Right lobe of liver (tissue), 6 donors: ENCODE measurements around the gene MRC2. TPM values are rescaled to one million over a fixed set of nuclear protein-coding genes. Genes with fewer than 3 reads are reported as not detected.

Experiments
- ATAC-seq, 4 donors: fragments of 200-7000 bp; cut with Tn5 transposase; one replicate each; pipeline ENCODE4 v1.9.1; 2020; ENCODE audit warnings: mild to moderate bottlenecking in 4 of 4, moderate library complexity in 4 of 4
- DNase-seq, 3 donors: peaks; one replicate each; pipeline ENCODE4 v3.0.0-alpha.2; 2020
- H3K27ac ChIP-seq, 3 donors: fragments of 200-600 bp; one replicate each; pipeline ENCODE4 v1.8.0; 2022
- H3K27me3 ChIP-seq, 2 donors: fragments of 200-600 bp; one replicate each; pipeline ENCODE4 v1.8.0; 2022
- H3K36me3 ChIP-seq, 4 donors: fragments of 200-600 bp; sonication (generic) in 1 of 4; one replicate each; pipeline versions ENCODE4 v1.5.1 to v1.8.0; 2017 to 2022; ENCODE audit warnings: control low read depth in 1 of 4
- H3K4me1 ChIP-seq, 4 donors: fragments of 200-600 bp; sonication (generic) in 1 of 4; one replicate each; pipeline versions ENCODE4 v1.5.1 to v1.8.0; 2017 to 2022; ENCODE audit warnings: control low read depth in 1 of 4
- H3K4me3 ChIP-seq, 3 donors: fragments of 200-600 bp; one replicate each; pipeline ENCODE4 v1.8.0; 2022
- H3K9me3 ChIP-seq, 4 donors: fragments of 200-600 bp; sonication (generic) in 1 of 4; one replicate each; pipeline versions ENCODE4 v1.5.1 to v1.8.0; 2017 to 2022; ENCODE audit warnings: control low read depth in 1 of 4
- POLR2A ChIP-seq: fragments of 450-650 bp; IDR thresholded peaks from one replicate; pipeline ENCODE4 v1.6.1; 2017; ENCODE audit warnings: antibody characterized with exemption, mild to moderate bottlenecking
- WGBS: methylation state at CpG from one replicate; pipeline ENCODE4 v1.1.6; 2018; ENCODE audit warnings: low coverage, low lambda C conversion rate; ENCODE audit not compliant: insufficient coverage; ENCODE audit errors: missing lambda C conversion rate; 5-methylcytosine and 5-hydroxymethylcytosine counted together
- intact Hi-C, 2 donors: fragments of 100-400 bp; cut with DNase I; formaldehyde crosslinking; loops; one replicate each; pipeline versions ENCODE4 v1.11.2 to v1.14.1; 2022
- total RNA-seq, 6 experiments: library from RNA; depleted of rRNA in 2 of 6; stranded (reverse); fragments of >200 nt in 2 of 6; fragmentation: NEBNext Ultra II Directional in 3 of 6; extraction: Animal tissue kit (Norgen Biotek cat#: 25700) in 3 of 6; gene quantifications; one replicate each; pipeline versions ENCODE4 v1.1.0 to v1.2.4, GENCODE V29; 2016 to 2023
- TF ChIP-seq, protein P1 (sequence below), 4 donors: fragments of 200-600 bp in 3 of 4; fragments of 450-650 bp in 1 of 4; IDR thresholded peaks; one replicate each; pipeline versions ENCODE4 v1.5.1 to v1.8.0; 2016 to 2022; ENCODE audit warnings: antibody characterized with exemption in 4 of 4, mild to moderate bottlenecking in 2 of 4
- donor health status: DM: no; HTN: yes; CAD: no.
- donor health status: DM: no; HTN: no; CAD: no.
- donor health status: DM: no; HTN: no; CAD: no.
- donor health status: DM: no; HTN: yes; CAD: no.
- donor health status: DM: no; HTN: yes; CAD: no.

MRC2 gene
- total RNA-seq, 6 experiments from 2014 or later: 1.7 to 7.4 (median 3.8) TPM

DNA sequence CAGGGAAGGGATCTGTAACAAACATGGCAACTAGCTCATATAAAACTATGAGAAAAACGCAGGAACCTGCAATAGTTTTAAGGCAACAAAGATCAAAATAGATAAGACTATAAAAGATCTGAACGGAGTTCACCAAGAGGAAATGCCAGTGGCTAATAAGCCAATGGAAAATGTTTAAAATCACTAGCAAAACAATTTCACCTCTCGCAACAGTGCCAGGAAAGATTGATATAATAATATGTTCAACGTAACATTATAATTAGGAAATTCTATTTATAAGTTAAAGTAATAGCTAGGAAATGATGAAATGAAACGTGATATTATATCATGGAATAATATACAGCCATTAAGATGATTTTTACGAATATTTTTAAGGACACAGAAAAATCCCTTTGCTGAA, 16.0 kb downstream of the MRC2 start:
- Histone ChIP-seq H3K4me1 (no peaks in the 10 kb centered on the region), H3K4me3 (no peak overlapping the region), H3K27ac (no peak overlapping the region), H3K36me3 (no peaks in the 10 kb centered on the region), H3K9me3 (no peaks in the 10 kb centered on the region), H3K27me3 (no peaks in the 10 kb centered on the region)
- intact Hi-C loops: no loop called here
- ATAC-seq: no peak
- WGBS: 64% methylated on average over 6 of the region's 6 CpGs
- TF ChIP-seq, protein P1, sequence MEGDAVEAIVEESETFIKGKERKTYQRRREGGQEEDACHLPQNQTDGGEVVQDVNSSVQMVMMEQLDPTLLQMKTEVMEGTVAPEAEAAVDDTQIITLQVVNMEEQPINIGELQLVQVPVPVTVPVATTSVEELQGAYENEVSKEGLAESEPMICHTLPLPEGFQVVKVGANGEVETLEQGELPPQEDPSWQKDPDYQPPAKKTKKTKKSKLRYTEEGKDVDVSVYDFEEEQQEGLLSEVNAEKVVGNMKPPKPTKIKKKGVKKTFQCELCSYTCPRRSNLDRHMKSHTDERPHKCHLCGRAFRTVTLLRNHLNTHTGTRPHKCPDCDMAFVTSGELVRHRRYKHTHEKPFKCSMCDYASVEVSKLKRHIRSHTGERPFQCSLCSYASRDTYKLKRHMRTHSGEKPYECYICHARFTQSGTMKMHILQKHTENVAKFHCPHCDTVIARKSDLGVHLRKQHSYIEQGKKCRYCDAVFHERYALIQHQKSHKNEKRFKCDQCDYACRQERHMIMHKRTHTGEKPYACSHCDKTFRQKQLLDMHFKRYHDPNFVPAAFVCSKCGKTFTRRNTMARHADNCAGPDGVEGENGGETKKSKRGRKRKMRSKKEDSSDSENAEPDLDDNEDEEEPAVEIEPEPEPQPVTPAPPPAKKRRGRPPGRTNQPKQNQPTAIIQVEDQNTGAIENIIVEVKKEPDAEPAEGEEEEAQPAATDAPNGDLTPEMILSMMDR (IDR thresholded peaks at IDR 0.05): no peak
- no peak for TF ChIP-seq POLR2A
- no peak for DNase-seq

DNA sequence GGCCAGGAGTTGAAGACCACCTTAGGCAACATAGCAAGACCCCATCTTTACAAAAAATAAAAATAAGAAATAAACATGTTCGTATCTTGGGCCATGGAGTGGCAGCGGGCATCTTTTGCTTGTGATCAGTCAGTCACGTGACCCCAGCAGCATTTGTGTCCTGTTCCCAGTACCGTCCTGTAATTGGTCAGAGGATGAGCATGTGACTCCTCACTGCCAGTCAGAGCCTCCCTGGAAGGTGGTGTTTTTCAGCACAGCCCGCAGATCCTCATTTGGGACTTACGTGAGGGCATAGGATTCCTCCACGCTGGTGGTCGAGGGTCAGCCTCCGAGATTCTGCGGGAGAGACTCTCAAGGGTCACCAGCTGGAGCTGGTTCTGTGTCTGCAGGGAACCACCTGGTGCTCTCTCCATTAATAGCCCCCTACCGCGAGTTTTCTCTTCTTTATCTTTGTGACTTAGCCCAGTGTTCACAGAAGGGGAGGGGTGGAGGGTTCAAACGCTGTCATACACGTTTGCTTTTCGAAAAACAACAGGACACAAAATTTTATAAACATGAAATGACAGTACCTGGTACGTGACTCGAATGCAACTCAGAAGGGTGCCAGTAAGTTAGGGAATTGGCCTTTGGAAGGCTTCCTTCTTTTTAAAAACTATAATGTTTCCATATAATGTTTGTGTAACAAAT, 17.2 kb downstream of the MRC2 start:
- H3K36me3 ChIP-seq: no peaks in the 10 kb centered on the region
- intact Hi-C loops: no loop called here
- 68% methylated on average over 12 of the region's 17 CpGs for WGBS

DNA sequence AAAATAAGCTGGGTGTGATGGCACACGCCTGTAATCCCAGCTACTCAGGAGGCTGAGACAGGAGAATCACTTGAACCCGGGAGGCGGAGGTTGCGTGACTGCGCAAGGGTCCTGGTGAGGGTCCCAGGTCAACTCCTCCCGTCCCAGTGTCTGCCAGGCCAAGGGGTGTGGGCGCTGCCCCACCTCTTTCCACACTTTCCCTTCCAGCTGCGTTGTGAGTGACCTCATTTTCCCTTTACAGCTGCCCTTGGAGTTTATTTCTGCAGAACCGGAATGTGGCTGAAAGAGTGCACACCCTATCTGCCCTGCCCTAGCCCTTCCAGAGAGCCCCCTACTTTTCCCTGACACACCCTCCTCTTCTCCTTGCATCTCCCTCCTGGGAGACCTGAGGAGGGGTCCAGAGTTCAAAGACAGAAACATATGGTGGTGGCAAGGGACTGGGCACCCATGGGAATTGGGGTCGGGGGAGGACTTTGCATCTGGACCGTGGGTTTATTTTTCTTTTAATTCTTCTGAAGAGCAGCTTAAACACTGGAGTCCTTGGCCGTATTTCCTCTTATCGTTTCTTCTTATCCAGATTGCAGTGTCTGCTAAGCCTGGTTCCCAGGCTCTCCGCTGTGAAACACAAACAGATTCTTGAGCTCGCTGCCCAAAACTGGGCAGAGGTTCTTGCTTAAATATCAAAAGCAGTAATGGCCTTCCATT, 20.9 kb downstream of the MRC2 start:
- no peak overlapping the region for H3K27ac ChIP-seq
- 46% methylated on average over 11 of the region's 15 CpGs for WGBS
- H3K9me3 ChIP-seq: no peaks in the 10 kb centered on the region
- intact Hi-C loops: no loop called here
- no peaks in the 10 kb centered on the region for H3K36me3 ChIP-seq
- TF ChIP-seq POLR2A: no peak
- TF ChIP-seq, protein P1 (IDR thresholded peaks at IDR 0.05): no peak
- peaks cover 0 to 4% (median 0%) of the 10 kb centered on the region in 4 donors for H3K4me1 ChIP-seq
- no peaks in the 10 kb centered on the region for H3K27me3 ChIP-seq
- peak in 1 of 3 donors; percentile 30 for DNase-seq
- H3K4me3 ChIP-seq: no peak overlapping the region
- ATAC-seq: no peak

More for the DNA sequence above, 17.2 kb downstream of the MRC2 start:
- H3K27ac ChIP-seq: no peak overlapping the region
- H3K4me1 ChIP-seq: no peaks in the 10 kb centered on the region
- no peaks in the 10 kb centered on the region for H3K27me3 ChIP-seq
- H3K9me3 ChIP-seq: no peaks in the 10 kb centered on the region
- peak in 1 of 3 donors; percentile 39 for DNase-seq
- H3K4me3 ChIP-seq: no peak overlapping the region
- TF ChIP-seq, protein P1 (IDR thresholded peaks at IDR 0.05): no peak
- TF ChIP-seq POLR2A: no peak
- ATAC-seq: no peak

DNA sequence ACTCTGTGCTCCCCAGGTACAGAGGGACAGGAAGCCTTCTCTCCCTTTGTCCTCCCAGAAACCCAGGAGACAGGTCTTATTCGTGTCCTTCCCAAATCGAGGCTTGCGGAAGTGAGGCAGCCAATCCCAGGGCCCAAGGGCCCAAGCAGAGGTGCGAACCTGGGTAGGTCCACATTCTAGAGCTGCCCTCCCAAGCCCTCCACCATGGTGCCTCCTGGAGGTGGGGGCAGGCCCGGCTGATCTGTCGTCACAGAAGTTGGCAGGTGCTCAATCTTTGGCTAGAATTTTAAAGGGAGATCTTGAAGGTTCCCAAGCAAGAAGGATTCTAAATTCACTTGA, 21.5 kb downstream of the MRC2 start:
- ATAC-seq (no peak), DNase-seq (peak in 1 of 3 donors; percentile 23)
- 20% methylated on average over 1 of the region's 6 CpGs for WGBS
- Histone ChIP-seq H3K36me3 (no peaks in the 10 kb centered on the region), H3K4me3 (no peak overlapping the region), H3K27me3 (no peaks in the 10 kb centered on the region), H3K4me1 (peaks cover 0 to 4% (median 0%) of the 10 kb centered on the region in 4 donors), H3K27ac (no peak overlapping the region), H3K9me3 (no peaks in the 10 kb centered on the region)
- intact Hi-C loops: no loop called here
- no peak for TF ChIP-seq POLR2A
- TF ChIP-seq, protein P1 (IDR thresholded peaks at IDR 0.05): no peak
